Endothelial cell of umbilical vein (primary cell): Measurements from ENCODE around the gene CHGA. TPM values are rescaled to one million over a fixed set of nuclear protein-coding genes. Genes with fewer than 3 reads are reported as not detected.

Experiments used
- BruUV-seq: library from RNA; stranded (reverse); fragments of 400-500 nt; replicated peaks from 2 replicates; lab custom pipeline; 2021; lab: Mats Ljungman, UMichigan
- CTCF ChIA-PET: fragments of 300-600, 350-600 bp; sonication (Branson Sonifier 250); formaldehyde crosslinking; loops from one replicate; lab custom pipeline; 2021; ENCODE audit warnings: antibody characterized with exemption, inconsistent platforms; lab: Charles Lee
- POLR2A ChIA-PET: fragments of 300-600, 350-600 bp; sonication (Branson Sonifier 250); formaldehyde crosslinking; loops from one replicate; lab custom pipeline; 2021; ENCODE audit warnings: antibody characterized with exemption, inconsistent platforms; lab: Charles Lee
- DNase-seq: peaks from one replicate; pipeline ENCODE4 v3.0.0-alpha.2; 2011; ENCODE audit warnings: low read depth, low spot score
- FAIRE-seq: peaks from 2 replicates; lab custom pipeline; 2011; peaks lifted over from hg19 to GRCh38; lab: Jason Lieb, UNC
- H2AFZ ChIP-seq: 2 replicates; pipeline ENCODE4 v1.6.0; 2012; ENCODE audit warnings: low read depth, low read length, control low read depth, inconsistent platforms
- H3K27ac ChIP-seq: 2 replicates; pipeline ENCODE4 v1.5.1; 2011; ENCODE audit warnings: low read depth, mild to moderate bottlenecking, control low read depth, low read length, moderate library complexity; ENCODE audit not compliant: insufficient read depth
- H3K27me3 ChIP-seq, 2 experiments: 2 replicates each; pipeline versions ENCODE4 v1.6.0 to v1.6.1; 2011; ENCODE audit warnings: low read length in 2 of 2, mixed read lengths in 1 of 2; ENCODE audit not compliant: control insufficient read depth in 2 of 2, insufficient read depth in 2 of 2
- H3K36me3 ChIP-seq, 2 experiments: 2 replicates in 1 of 2; 3 replicates in 1 of 2; pipeline ENCODE4 v1.5.1; 2011; ENCODE audit warnings: low read length in 2 of 2, mild to moderate bottlenecking in 1 of 2, moderate library complexity in 1 of 2; ENCODE audit not compliant: control insufficient read depth in 2 of 2, insufficient read depth in 2 of 2; ENCODE audit errors: extremely low read depth in 1 of 2
- H3K4me1 ChIP-seq: 3 replicates; pipeline ENCODE4 v1.5.1; 2011; ENCODE audit warnings: mild to moderate bottlenecking, low read length; ENCODE audit not compliant: control insufficient read depth, insufficient read depth; ENCODE audit errors: extremely low read depth
- H3K4me2 ChIP-seq: 2 replicates; pipeline ENCODE4 v1.6.1; 2011; ENCODE audit warnings: low read length, control low read depth, mixed read lengths; ENCODE audit not compliant: insufficient read depth
- H3K4me3 ChIP-seq, 3 experiments: fragments of 200-600 bp in 1 of 3; sonication (generic), shearing (Covaris generic) in 1 of 3; replicated peaks in 1 of 3; 2 replicates each; pipeline ENCODE4 v1.5.1; 2011 to 2016; ENCODE audit warnings: control low read depth in 3 of 3, low read length in 3 of 3, mild to moderate bottlenecking in 2 of 3, inconsistent platforms in 1 of 3, low read depth in 1 of 3, moderate library complexity in 1 of 3; ENCODE audit not compliant: insufficient read depth in 1 of 3
- H3K79me2 ChIP-seq: 2 replicates; pipeline ENCODE4 v1.6.0; 2012; ENCODE audit warnings: low read length, inconsistent platforms; ENCODE audit not compliant: control insufficient read depth, insufficient read depth
- H3K9ac ChIP-seq: replicated peaks from 2 replicates; pipeline ENCODE3; 2011; ENCODE audit warnings: low read length, control low read depth; ENCODE audit not compliant: insufficient read depth; ENCODE audit errors: extremely low read depth
- H3K9me1 ChIP-seq: replicated peaks from 3 replicates; pipeline ENCODE4 v1.6.0; 2011; ENCODE audit warnings: mild to moderate bottlenecking, low read length; ENCODE audit not compliant: control insufficient read depth, insufficient read depth; ENCODE audit errors: extremely low read depth
- H3K9me3 ChIP-seq: replicated peaks from 2 replicates; pipeline ENCODE4 v1.5.1; 2012; ENCODE audit warnings: low read length, inconsistent platforms; ENCODE audit not compliant: control insufficient read depth, insufficient read depth
- H4K20me1 ChIP-seq: replicated peaks from 2 replicates; pipeline ENCODE3; 2011; ENCODE audit warnings: mild to moderate bottlenecking, low read length; ENCODE audit not compliant: control insufficient read depth, insufficient read depth; ENCODE audit errors: extremely low read depth
- EZH2 ChIP-seq: IDR thresholded peaks from 2 replicates; pipeline ENCODE4 v1.6.1; 2012; ENCODE audit warnings: borderline replicate concordance, low read depth, mild to moderate bottlenecking, moderate library complexity, low read length, inconsistent platforms; ENCODE audit not compliant: severe bottlenecking
- FOS ChIP-seq: IDR thresholded peaks from 2 replicates; pipeline ENCODE4 v1.6.1; 2011; ENCODE audit warnings: mild to moderate bottlenecking, low read length, moderate library complexity, borderline replicate concordance; ENCODE audit not compliant: insufficient read depth
- GATA2 ChIP-seq: IDR thresholded peaks from 2 replicates; pipeline ENCODE4 v1.7.0; 2011; ENCODE audit warnings: low read depth, mild to moderate bottlenecking, moderate library complexity, mixed read lengths, low read length; ENCODE audit not compliant: insufficient read length, insufficient read depth
- JUN ChIP-seq: IDR thresholded peaks from 2 replicates; pipeline ENCODE4 v1.6.1; 2011; ENCODE audit warnings: borderline replicate concordance, low read depth; ENCODE audit not compliant: insufficient read length, insufficient read depth
- MYC ChIP-seq: IDR thresholded peaks from one replicate; pipeline ENCODE4 v1.6.1; 2011; ENCODE audit warnings: mild to moderate bottlenecking, low read depth, low read length
- POLR2A ChIP-seq: IDR thresholded peaks from 2 replicates; pipeline ENCODE4 v1.6.1; 2012; ENCODE audit warnings: low read depth, mild to moderate bottlenecking, control low read depth, low read length
- POLR2AphosphoS5 ChIP-seq: IDR thresholded peaks from 2 replicates; pipeline ENCODE4 v1.6.1; 2012; ENCODE audit warnings: low read depth, mild to moderate bottlenecking, control low read depth, low read length, moderate library complexity; ENCODE audit not compliant: insufficient read depth
- dilution Hi-C: fragments of 300-500 bp; cut with MboI; formaldehyde crosslinking; loops from one replicate; pipeline ENCODE4 v1.15.0; 2019; ENCODE audit warnings: low sequenced_read_pairs; ENCODE audit not compliant: extremely low pct_ligation_motif_present
- intact Hi-C: fragments of 100-400 bp; cut with micrococcal nuclease; formaldehyde crosslinking; loops from one replicate; pipeline ENCODE4 v1.10.0; 2022
- polyA plus RNA-seq, 4 experiments: library from polyadenylated mRNA; depleted of rRNA in 3 of 4; stranded (reverse) in 3 of 4; unstranded in 1 of 4; fragments of >200 nt; gene quantifications; 2 replicates each; pipeline versions ENCODE4 v1.2.1 to v1.2.3, GENCODE V29; 2011 to 2012; ENCODE audit warnings: missing spikeins in 1 of 4
- total RNA-seq: library from RNA; stranded (reverse); gene quantifications from 2 replicates; pipeline ENCODE4 v1.2.3, GENCODE V29; 2021
- TF ChIP-seq, protein P1 (sequence below): IDR thresholded peaks from 2 replicates; pipeline ENCODE4 v1.6.1; 2011; ENCODE audit not compliant: insufficient read depth, insufficient read length
- TF ChIP-seq, protein P2 (sequence below), 2 donors: IDR thresholded peaks; 1 replicate in 1 of 2; 2 replicates in 1 of 2; pipeline ENCODE4 v1.5.1; 2011; ENCODE audit warnings: low read length in 2 of 2, mild to moderate bottlenecking in 2 of 2, moderate library complexity in 2 of 2, control low read depth in 1 of 2, inconsistent platforms in 1 of 2, low read depth in 1 of 2; ENCODE audit not compliant: insufficient read depth in 1 of 2; ENCODE audit errors: extremely low read depth in 1 of 2

CHGA gene
- total and polyA plus RNA-seq, 2 donors (not counting 3 experiments of a cell fraction or from before 2014, with no cell fraction given) = not detected

DNA sequence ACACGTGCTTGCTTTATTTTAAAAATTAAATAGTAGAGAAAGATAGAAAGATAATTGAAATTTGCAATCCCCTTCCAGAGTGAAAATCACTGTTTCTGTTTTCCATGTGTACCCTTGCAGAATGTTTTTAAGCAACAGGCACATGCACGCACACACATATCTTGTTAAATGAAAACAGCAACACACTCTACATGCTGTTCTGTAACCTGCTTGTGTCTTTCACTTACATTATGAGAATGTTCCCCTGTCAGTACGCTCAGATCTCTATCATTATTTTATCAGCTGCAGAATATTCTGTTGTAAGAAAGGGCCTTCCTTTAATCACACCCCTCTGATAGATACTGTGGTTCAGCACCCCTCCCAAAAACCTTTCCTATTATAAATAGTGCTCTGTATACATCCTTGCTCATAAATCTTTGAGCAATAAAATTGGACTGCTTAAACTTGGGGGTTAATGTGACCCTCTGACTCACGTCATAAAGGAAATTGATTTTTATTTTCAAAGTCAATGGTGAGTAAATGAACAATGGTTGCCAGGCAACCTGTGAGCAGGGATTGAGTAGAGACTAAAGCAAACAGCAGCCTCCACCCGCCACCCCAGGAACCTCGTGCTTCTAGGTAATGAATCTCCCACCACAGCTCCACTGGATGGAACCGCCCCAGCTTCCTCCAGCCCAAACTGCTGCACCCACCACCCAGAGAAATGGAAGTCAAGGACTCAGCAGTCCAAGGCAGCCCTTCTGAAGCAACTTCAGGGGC is 31.9 kb upstream of the CHGA start:
- Histone ChIP-seq H3K4me3 (no peak overlapping the region), H3K36me3 (no peaks in the 10 kb centered on the region), H3K9me1 (no peaks in the 10 kb centered on the region), H3K9ac (no peak overlapping the region), H3K4me1 (no peaks in the 10 kb centered on the region), H4K20me1 (no peaks in the 10 kb centered on the region), H3K79me2 (no peaks in the 10 kb centered on the region), H3K27ac (no peak overlapping the region), H3K4me2 (no peak overlapping the region), H3K27me3 (peaks cover 0 to 2% of the 10 kb centered on the region in 2 experiments), H3K9me3 (no peaks in the 10 kb centered on the region), H2AFZ (no peak overlapping the region)
- FAIRE-seq (no peak), DNase-seq (peak; percentile 73)
- TF ChIP-seq EZH2 (no peak), POLR2AphosphoS5 (no peak), GATA2 (no peak), MYC (no peak)
- no TSS peak for BruUV-seq
- dilution Hi-C loops (no loop called here), intact Hi-C loops (no loop called here)
- ChIA-PET POLR2A (no interaction called here), CTCF (no interaction called here)

DNA sequence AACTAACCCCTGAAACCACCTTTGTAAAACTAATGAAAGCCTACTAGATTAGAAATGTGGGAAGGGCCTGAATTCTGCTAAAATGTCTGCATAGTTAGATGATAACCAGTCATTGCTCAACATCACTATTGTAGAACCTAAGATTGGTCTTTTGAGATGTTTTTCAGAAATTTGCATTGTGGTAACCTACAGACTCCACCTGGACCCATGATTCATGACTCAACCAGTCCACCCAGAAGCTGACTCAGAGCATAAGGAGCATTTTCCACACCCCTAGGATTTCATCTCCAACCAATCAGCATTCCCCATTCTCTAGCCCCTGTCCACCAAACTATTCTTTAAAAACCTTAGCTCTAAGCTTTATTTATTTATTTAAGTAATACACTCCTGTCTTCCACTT is 30.4 kb upstream of the CHGA start:
- no peaks in the 10 kb centered on the region for H3K4me1 ChIP-seq
- CTCF ChIA-PET = no interaction called here
- intact Hi-C loops = no loop called here

More for the DNA sequence above, 30.4 kb upstream of the CHGA start:
- H3K27me3 ChIP-seq = peaks cover 0 to 2% of the 10 kb centered on the region in 2 experiments
- no peak overlapping the region for H3K4me3 ChIP-seq
- no TSS peak for BruUV-seq
- H3K9ac ChIP-seq = no peak overlapping the region
- dilution Hi-C loops = no loop called here
- DNase-seq (no peak), FAIRE-seq (no peak)
- H3K4me2 ChIP-seq = no peak overlapping the region
- H3K79me2 ChIP-seq = no peaks in the 10 kb centered on the region
- H4K20me1 ChIP-seq = no peaks in the 10 kb centered on the region
- no peak overlapping the region for H3K27ac ChIP-seq
- no peaks in the 10 kb centered on the region for H3K36me3 ChIP-seq
- no peak overlapping the region for H2AFZ ChIP-seq
- POLR2A ChIA-PET = no interaction called here
- no peaks in the 10 kb centered on the region for H3K9me1 ChIP-seq
- H3K9me3 ChIP-seq = no peaks in the 10 kb centered on the region
- TF ChIP-seq POLR2A (no peak), GATA2 (no peak), EZH2 (no peak), MYC (no peak), JUN (no peak), FOS (no peak), POLR2AphosphoS5 (no peak)
- TF ChIP-seq, protein P1, sequence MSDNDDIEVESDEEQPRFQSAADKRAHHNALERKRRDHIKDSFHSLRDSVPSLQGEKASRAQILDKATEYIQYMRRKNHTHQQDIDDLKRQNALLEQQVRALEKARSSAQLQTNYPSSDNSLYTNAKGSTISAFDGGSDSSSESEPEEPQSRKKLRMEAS = no peak
- TF ChIP-seq, protein P2, sequence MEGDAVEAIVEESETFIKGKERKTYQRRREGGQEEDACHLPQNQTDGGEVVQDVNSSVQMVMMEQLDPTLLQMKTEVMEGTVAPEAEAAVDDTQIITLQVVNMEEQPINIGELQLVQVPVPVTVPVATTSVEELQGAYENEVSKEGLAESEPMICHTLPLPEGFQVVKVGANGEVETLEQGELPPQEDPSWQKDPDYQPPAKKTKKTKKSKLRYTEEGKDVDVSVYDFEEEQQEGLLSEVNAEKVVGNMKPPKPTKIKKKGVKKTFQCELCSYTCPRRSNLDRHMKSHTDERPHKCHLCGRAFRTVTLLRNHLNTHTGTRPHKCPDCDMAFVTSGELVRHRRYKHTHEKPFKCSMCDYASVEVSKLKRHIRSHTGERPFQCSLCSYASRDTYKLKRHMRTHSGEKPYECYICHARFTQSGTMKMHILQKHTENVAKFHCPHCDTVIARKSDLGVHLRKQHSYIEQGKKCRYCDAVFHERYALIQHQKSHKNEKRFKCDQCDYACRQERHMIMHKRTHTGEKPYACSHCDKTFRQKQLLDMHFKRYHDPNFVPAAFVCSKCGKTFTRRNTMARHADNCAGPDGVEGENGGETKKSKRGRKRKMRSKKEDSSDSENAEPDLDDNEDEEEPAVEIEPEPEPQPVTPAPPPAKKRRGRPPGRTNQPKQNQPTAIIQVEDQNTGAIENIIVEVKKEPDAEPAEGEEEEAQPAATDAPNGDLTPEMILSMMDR (IDR thresholded peaks at IDR 0.05; ENCODE audit: extremely low read depth in 1 of 2, insufficient read depth in 1 of 2, low read depth in 1 of 2, low read length in 2 of 2) = no peak
